Subcutaneous adipose tissue (tissue), 4 donors: ENCODE results near the gene CFAP299. TPM values are rescaled to one million over a fixed set of nuclear protein-coding genes. Genes with fewer than 3 reads are reported as not detected.

ENCODE experiments used
- total RNA-seq, 4 donors: library from RNA; depleted of rRNA; stranded (reverse); fragments of >200 nt; gene quantifications; one replicate each; pipeline ENCODE4 v1.1.0, GENCODE V29; 2016
- TF ChIP-seq, protein P1 (sequence below): fragments of 450-650 bp; IDR thresholded peaks from one replicate; pipeline ENCODE4 v1.5.1; 2016; ENCODE audit warnings: low read depth, mild to moderate bottlenecking, control low read depth, antibody characterized with exemption, moderate library complexity

Gene CFAP299
- total RNA-seq, 4 donors from 2014 or later: not detected

DNA sequence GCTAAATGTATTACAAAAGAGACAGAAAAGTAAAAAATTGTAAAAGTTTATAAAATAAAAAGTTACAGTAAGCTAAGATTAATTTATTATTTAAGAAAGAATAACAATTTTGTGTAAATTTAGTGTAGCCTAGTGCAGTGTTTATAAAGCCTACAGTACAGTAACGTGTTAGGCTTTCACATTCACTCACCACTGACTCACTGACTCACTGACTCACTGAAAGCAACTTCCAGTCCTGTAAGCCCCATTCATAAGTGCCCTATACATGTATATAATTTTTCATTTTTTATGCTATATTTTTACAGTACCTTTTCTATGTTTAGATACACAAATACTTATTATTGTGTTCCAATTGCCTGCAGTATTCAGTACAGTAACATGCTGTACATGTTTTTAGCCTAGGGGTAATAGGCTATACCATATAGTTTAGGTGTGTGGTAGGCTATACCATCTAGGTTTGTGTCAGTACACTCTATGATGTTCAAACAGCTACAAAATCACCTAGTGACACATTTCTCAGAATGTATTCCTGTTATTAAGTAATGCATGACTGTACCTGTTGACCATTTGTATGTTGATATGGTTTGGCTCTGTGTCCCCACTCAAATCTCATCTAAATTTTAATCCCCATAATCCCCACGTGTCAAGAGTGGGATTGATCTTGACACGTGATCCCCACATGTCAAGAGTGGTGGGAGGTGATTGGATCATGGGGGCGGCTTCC, 57.9 kb downstream of the CFAP299 start:
- TF ChIP-seq, protein P1, sequence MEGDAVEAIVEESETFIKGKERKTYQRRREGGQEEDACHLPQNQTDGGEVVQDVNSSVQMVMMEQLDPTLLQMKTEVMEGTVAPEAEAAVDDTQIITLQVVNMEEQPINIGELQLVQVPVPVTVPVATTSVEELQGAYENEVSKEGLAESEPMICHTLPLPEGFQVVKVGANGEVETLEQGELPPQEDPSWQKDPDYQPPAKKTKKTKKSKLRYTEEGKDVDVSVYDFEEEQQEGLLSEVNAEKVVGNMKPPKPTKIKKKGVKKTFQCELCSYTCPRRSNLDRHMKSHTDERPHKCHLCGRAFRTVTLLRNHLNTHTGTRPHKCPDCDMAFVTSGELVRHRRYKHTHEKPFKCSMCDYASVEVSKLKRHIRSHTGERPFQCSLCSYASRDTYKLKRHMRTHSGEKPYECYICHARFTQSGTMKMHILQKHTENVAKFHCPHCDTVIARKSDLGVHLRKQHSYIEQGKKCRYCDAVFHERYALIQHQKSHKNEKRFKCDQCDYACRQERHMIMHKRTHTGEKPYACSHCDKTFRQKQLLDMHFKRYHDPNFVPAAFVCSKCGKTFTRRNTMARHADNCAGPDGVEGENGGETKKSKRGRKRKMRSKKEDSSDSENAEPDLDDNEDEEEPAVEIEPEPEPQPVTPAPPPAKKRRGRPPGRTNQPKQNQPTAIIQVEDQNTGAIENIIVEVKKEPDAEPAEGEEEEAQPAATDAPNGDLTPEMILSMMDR: no peak

DNA sequence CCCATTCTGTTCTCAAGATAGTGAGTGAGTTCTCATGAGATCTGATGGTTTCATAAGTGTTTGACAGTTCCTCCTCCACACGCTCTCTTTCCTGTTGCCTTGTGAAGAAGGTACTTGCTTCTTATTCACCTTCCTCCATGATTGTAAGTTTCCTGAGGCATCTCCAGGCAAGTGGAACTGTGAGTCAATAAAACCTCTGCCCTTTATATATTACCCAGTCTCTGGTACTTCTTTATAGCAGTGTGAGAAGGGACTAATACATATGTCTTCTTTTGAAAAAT, 58.4 kb downstream of the CFAP299 start:
- TF ChIP-seq, protein P1: no peak

DNA sequence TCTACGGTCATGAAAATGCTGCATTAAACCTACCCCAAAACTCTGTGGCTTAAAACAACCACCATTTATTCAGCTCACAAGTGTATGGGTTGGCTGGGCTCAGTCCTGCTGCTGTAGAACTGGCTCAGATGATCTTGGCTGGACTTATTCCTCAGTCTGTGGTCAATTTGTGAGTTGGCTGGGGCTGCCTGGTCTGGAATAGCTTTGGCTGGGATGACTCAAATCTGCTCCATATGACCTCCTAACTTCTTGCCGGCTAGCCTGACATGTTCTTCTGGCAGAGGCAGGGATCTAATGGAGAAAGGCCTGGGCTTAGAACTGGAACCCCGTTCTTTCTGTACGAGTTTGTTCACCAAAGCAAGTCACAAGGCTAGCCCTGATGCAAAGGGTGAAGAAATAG, 71.7 kb downstream of the CFAP299 start:
- TF ChIP-seq, protein P1: no peak

GRCh38 chr4:80409809-80410208, 74.3 kb downstream of the CFAP299 start:
- TF ChIP-seq, protein P1: no peak

- TF ChIP-seq, protein P1: no peak
Observed at GRCh38 chr4:80412322-80412721, 76.8 kb downstream of the CFAP299 start.

DNA sequence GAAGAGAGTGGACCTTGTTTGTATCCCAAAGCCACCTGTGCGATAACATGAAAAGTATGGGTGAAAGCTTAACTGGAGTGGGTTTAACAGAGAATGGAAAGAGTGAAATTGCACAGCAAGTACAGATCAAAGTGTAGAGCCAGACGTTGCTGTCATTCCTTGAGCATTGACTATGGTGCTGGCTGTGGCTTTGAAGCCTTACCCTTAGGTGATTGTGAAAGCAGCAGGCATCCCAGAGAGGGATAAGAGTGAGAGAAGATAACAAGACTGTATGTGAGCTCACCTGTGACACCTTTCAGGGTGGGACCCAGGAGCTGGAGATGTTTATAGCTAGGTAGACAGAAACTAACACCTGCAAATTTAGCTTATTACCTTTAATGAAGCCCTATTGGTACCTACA, 77.6 kb downstream of the CFAP299 start:
- TF ChIP-seq, protein P1: no peak

- TF ChIP-seq, protein P1: no peak
Observed at GRCh38 chr4:80417019-80417418, 81.5 kb downstream of the CFAP299 start.
